Measurements from ENCODE around the gene FAM3D.

FAM3D gene

DNA sequence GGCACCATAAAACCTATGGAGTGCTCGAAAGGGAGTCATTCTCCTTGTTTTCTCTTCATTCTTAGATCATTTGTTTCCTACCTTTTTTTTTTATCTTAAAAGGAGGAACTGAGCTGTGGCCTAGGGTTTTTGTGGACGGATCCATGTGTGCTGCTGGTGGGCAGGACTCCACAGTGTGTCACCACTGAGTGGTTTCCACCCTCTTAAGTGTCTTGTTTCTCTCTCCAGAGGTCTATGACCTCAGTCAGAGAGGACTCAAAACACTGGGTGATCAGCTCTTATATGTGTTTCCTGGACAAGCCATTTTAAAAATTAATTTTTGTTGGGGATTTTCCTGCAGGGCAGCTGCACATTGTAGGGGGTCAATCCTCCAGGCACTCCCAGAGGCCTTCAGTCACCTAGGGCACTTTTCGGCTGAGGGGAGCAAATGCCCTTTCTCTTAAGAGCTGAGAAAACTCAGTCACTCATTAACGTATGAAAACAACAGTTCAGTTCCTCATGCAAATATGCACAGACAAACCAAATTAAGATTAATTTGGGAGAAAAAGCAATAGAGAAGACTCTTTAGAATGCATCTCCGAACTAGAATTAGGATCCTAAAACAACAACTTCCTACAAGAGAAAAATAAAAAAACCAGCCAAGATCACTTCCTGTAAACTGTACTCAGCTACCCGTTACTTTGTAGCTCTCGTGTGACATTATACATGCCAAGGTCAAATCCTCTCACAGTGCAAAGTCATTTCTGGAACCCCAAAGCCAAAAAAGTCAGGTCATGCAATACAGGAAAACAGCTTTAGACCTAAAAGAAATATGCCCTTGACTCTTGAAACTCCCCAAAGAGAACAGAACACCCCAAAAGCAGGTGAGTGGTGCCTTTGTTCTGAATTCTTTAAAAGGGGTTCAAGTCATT is 27.6 kb upstream of the FAM3D start:
- no peaks in the 10 kb centered on the region for H3K27me3 ChIP-seq
- no peak for DNase-seq
- no peaks in the 10 kb centered on the region for H3K36me3 ChIP-seq
- H3K4me3 ChIP-seq (ENCODE audit: low read depth, low read length): no peak overlapping the region
- no peaks in the 10 kb centered on the region for H3K4me1 ChIP-seq
- TF ChIP-seq, protein P1, sequence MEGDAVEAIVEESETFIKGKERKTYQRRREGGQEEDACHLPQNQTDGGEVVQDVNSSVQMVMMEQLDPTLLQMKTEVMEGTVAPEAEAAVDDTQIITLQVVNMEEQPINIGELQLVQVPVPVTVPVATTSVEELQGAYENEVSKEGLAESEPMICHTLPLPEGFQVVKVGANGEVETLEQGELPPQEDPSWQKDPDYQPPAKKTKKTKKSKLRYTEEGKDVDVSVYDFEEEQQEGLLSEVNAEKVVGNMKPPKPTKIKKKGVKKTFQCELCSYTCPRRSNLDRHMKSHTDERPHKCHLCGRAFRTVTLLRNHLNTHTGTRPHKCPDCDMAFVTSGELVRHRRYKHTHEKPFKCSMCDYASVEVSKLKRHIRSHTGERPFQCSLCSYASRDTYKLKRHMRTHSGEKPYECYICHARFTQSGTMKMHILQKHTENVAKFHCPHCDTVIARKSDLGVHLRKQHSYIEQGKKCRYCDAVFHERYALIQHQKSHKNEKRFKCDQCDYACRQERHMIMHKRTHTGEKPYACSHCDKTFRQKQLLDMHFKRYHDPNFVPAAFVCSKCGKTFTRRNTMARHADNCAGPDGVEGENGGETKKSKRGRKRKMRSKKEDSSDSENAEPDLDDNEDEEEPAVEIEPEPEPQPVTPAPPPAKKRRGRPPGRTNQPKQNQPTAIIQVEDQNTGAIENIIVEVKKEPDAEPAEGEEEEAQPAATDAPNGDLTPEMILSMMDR (IDR thresholded peaks at IDR 0.05; ENCODE audit: low read depth, low read length): no peak
- no peaks in the 10 kb centered on the region for H3K9me3 ChIP-seq

DNA sequence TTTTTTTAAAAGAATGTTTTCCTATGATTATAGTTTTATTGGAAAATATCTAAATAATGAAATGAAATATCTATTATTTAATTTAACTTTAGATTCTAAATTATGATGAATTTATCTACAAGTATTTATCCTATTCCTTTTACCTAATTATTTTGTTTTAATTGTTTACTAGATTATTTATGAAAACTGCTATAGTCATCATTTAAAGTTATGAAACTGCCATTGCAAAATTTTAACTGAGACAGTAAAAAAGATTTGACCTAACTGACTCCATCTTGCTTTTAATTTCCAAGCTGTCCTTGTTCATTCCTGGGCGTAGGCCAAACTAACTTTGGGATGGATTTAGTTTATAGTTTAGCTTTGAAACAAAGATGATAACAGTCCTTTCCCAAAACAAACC is 25.9 kb upstream of the FAM3D start:
- Histone ChIP-seq H3K4me1 (no peaks in the 10 kb centered on the region), H3K36me3 (no peaks in the 10 kb centered on the region), H3K4me3 (ENCODE audit: low read depth, low read length) (no peak overlapping the region), H3K9me3 (no peaks in the 10 kb centered on the region), H3K27me3 (no peaks in the 10 kb centered on the region)
- DNase-seq: no peak
- TF ChIP-seq, protein P1 (IDR thresholded peaks at IDR 0.05; ENCODE audit: low read depth, low read length): no peak

DNA sequence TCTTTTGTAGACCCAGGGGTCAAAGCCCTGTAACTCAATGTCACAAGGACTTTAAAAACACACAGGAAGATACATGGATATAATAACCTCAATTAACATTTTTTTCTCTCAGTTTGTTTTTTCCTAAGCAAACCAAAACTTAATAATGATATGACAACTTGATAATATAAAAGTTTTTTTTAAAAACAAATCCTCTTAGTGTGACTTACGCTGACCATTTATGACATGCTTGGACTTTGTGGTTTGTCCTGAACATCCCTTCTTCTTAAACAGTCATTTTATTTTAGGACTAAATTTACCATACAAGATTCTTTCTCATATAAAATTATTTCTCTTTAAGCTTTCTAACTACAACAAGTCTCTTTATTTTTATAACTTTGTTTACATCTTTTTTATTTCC is 25.4 kb upstream of the FAM3D start:
- no peak for DNase-seq
- Histone ChIP-seq H3K36me3 (no peaks in the 10 kb centered on the region), H3K4me1 (no peaks in the 10 kb centered on the region), H3K4me3 (ENCODE audit: low read depth, low read length) (no peak overlapping the region), H3K9me3 (no peaks in the 10 kb centered on the region), H3K27me3 (no peaks in the 10 kb centered on the region)
- TF ChIP-seq, protein P1 (IDR thresholded peaks at IDR 0.05; ENCODE audit: low read depth, low read length): no peak

DNA sequence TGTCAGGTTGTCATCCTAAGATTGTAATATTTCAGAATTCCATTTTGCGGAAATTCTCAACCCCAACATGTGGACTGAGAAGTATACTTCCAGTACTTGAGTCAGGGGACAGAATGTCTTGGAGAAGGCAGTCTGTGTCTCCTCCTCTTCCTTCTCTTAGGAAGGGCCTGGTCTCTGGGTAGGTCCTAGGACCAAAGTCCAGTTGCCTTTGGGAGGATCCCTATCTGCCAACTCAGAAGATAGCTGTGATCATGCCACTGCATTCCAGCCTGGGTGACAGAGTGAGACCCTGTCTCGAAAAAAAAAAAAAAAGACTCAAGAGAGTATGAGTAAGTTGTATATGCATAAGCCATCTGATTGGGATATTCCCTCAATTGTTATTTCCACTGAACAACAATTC is 23.9 kb upstream of the FAM3D start:
- TF ChIP-seq, protein P1 (IDR thresholded peaks at IDR 0.05; ENCODE audit: low read depth, low read length): no peak
- no peaks in the 10 kb centered on the region for H3K36me3 ChIP-seq
- H3K4me3 ChIP-seq (ENCODE audit: low read depth, low read length): no peak overlapping the region
- no peaks in the 10 kb centered on the region for H3K4me1 ChIP-seq
- no peaks in the 10 kb centered on the region for H3K27me3 ChIP-seq
- no peak for DNase-seq
- no peaks in the 10 kb centered on the region for H3K9me3 ChIP-seq

DNA sequence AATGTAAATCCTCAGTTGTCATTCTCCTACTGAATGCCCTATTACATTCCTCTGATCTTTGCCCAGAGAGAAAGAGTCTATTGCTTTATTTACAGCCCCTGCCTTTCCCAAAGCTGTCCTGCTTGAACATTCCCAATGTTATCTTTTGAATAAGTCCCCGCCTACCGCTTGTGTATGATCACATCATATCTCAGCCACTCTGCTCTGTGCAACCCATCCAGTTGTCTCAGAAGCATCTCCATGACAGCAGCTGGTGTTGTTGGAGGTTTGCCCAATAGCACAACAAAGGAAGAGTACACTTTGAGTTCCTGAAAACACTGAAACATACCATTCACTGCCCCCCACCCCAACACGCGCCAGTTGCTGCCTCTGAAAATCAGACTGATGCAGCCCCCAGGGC is 22.0 kb upstream of the FAM3D start:
- H3K4me1 ChIP-seq: no peaks in the 10 kb centered on the region
- H3K27me3 ChIP-seq: no peaks in the 10 kb centered on the region
- H3K36me3 ChIP-seq: no peaks in the 10 kb centered on the region
- no peaks in the 10 kb centered on the region for H3K9me3 ChIP-seq
- DNase-seq: no peak
- no peak overlapping the region for H3K4me3 ChIP-seq (ENCODE audit: low read depth, low read length)
- TF ChIP-seq, protein P1 (IDR thresholded peaks at IDR 0.05; ENCODE audit: low read depth, low read length): no peak

DNA sequence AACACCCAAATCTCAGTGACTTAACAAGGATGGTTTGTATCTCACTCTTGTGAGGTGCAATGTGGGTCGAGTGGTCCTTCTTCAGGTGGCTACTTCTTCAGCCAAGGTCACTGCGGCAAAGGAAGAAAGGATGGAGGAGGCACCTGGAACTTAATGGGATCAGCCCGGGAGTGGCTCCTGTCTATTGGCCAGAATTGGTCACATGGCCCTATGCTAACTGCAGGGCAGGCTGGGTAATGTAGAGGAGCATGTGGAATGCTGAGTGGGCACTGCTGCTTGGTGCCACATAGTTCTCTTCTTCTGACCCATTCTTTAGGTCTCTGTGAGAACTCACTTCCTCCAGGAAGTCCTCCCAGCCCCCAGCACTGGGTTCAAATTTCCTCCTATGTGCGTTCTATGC is 20.3 kb upstream of the FAM3D start:
- Histone ChIP-seq H3K4me1 (no peaks in the 10 kb centered on the region), H3K9me3 (no peaks in the 10 kb centered on the region), H3K4me3 (ENCODE audit: low read depth, low read length) (no peak overlapping the region), H3K36me3 (no peaks in the 10 kb centered on the region), H3K27me3 (no peaks in the 10 kb centered on the region)
- no peak for DNase-seq
- TF ChIP-seq, protein P1 (IDR thresholded peaks at IDR 0.05; ENCODE audit: low read depth, low read length): no peak
